SJSA1 (cell line): Measurements from ENCODE around the gene ITFG1. TPM values are rescaled to one million over a fixed set of nuclear protein-coding genes. Genes with fewer than 3 reads are reported as not detected.
"Not testable (repeated sequence)": the region's sequence is repeated elsewhere in the genome, so short reads cannot be mapped to it uniquely, and the experiment has no call there.

Experiments
- DNase-seq, 2 experiments: peaks; one replicate each; pipeline ENCODE4 v3.0.0-alpha.2; 2015 to 2020; ENCODE audit warnings: low spot score in 2 of 2, low read depth in 1 of 2
- H3K27ac ChIP-seq: fragments of 250-450 bp; sonication (Bioruptor Pico); 2 replicates; pipeline ENCODE4 v1.5.1; 2020; ENCODE audit warnings: mild to moderate bottlenecking, moderate library complexity
- H3K27me3 ChIP-seq: fragments of 250-450 bp; sonication (Bioruptor Pico); replicated peaks from 2 replicates; pipeline ENCODE4 v1.5.1; 2020; ENCODE audit warnings: mild to moderate bottlenecking, moderate library complexity
- H3K36me3 ChIP-seq: fragments of 250-450 bp; sonication (Bioruptor Pico); 2 replicates; pipeline ENCODE4 v1.5.1; 2020; ENCODE audit warnings: mild to moderate bottlenecking
- H3K4me1 ChIP-seq: fragments of 250-450 bp; sonication (Bioruptor Pico); replicated peaks from 2 replicates; pipeline ENCODE4 v1.6.1; 2021; ENCODE audit warnings: mild to moderate bottlenecking
- H3K4me3 ChIP-seq: fragments of 250-450 bp; sonication (Bioruptor Pico); 2 replicates; pipeline ENCODE4 v1.5.1; 2020; ENCODE audit warnings: mild to moderate bottlenecking
- H3K9me3 ChIP-seq: fragments of 250-450 bp; sonication (Bioruptor Pico); replicated peaks from 2 replicates; pipeline ENCODE4 v1.5.1; 2020; ENCODE audit warnings: mild to moderate bottlenecking
- total RNA-seq: library from RNA; depleted of rRNA; stranded (reverse); fragments of >200 nt; shearing (Covaris generic); gene quantifications from 2 replicates; pipeline ENCODE4 v1.2.3, GENCODE V29; 2014

ITFG1 gene
- total RNA-seq, 1 experiment from 2014 or later, result 57.5 TPM

DNA sequence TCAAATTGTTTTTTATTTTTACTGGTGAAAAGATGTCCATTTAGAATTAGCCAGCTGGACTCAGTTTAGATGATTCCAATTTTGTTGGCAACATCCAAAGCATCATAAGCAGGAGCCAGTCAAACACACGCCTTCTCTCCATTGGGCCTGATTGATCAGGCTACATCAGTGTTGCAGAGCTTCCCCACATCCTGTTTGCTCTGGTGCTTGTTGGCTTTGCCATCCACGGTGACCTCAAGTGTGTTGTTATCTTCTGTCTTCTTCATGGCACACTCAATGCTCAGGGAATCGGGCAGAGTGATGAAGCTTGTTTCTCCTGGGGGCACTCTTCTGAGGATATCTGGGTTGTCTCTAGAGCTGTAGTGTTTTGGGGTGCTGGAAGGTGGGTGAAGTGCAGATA is 310.8 kb downstream of the ITFG1 start:
- Histone ChIP-seq H3K4me1 (no peaks in the 10 kb centered on the region), H3K27me3 (no peaks in the 10 kb centered on the region), H3K27ac (no peak overlapping the region), H3K9me3 (no peaks in the 10 kb centered on the region), H3K4me3 (no peak overlapping the region), H3K36me3 (peaks cover 4% of the 10 kb centered on the region)
- no peak for DNase-seq

DNA sequence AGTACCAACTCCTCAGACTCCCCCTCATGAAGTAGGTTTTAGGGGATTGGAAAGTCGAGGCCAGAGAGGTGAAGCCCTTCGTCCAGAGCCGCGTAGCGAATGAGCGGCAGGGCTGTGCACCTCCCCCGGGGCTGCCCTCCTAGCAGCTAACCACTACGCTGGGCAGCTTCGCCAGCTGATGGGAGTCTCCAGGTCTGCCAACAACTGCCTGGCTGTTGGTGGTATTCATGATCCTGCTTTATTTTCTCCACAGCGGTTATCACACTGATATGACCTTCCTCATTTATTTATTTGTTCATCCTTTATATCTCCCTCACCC is 316.3 kb downstream of the ITFG1 start:
- no peak overlapping the region for H3K27ac ChIP-seq
- peaks cover 26% of the 10 kb centered on the region for H3K27me3 ChIP-seq
- H3K9me3 ChIP-seq, result 0 out of 2 replicates have a peak, but pooled peaks cover 11% of the 10 kb centered on the region
- peaks cover 28% of the 10 kb centered on the region for H3K4me1 ChIP-seq
- peak overlapping the region; percentile 43 for H3K4me3 ChIP-seq
- no peak for DNase-seq
- H3K36me3 ChIP-seq, result no peaks in the 10 kb centered on the region

DNA sequence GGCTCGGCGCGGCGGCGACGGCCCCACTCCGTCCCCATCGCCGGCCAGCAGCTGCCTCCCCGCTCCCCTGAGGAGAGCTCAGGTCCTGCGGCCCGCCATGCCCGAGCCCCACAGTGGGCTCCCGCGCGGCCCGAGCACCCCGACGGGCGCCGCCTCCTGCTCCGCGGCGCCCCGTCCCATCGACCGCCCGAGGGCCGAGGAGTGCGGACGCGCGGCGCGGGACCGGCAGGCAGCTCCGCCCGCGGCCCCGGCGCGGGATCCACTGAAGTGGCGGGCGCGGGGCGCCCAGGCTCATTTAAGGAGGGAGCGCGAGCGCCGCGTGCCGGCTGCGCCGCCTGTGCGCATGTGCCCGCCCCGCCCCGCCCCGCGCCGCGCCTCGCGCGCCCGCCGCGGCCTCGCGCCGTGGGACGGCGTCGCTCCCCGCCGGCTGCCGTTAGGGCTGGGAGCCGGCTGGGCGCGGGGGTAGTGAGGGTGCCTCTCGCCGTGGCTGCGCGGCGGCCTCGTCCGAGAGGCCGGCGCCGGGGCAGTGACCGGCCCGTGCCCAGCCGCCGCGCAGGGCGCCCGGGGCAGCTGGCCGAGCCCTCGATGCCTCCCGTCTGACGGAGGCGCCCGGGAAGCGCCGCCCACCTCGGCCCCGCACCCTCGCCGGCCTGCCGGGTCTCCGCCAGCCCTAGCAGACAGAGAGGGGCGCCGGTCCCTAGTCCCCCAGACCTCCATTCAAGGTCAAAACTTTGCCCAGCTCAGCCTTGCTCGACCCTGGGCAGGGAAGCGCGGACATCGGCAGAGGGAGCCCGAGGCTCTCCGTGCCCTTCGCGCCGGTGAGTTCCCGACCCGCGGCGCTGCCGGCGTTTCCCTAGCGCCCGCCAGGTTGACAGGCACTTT is 316.9 kb downstream of the ITFG1 start, which contains the start of gene NETO2:
Gene NETO2 (minus strand): TSS at position 269 of the 882 bp plus-strand sequence. CDS start 333 bp downstream, outside the sequence.
- Histone ChIP-seq H3K9me3 (0 out of 2 replicates have a peak, but pooled peaks cover 11% of the 10 kb centered on the region), H3K27ac (no peak within 1 kb of the TSS), H3K4me1 (peaks cover 28% of the 10 kb centered on the region), H3K4me3 (peak within 1 kb of the TSS; percentile 43), H3K36me3 (no peaks in the 10 kb centered on the region), H3K27me3 (peaks cover 26% of the 10 kb centered on the region)
- DNase-seq, result peak; percentile 56 to 57

DNA sequence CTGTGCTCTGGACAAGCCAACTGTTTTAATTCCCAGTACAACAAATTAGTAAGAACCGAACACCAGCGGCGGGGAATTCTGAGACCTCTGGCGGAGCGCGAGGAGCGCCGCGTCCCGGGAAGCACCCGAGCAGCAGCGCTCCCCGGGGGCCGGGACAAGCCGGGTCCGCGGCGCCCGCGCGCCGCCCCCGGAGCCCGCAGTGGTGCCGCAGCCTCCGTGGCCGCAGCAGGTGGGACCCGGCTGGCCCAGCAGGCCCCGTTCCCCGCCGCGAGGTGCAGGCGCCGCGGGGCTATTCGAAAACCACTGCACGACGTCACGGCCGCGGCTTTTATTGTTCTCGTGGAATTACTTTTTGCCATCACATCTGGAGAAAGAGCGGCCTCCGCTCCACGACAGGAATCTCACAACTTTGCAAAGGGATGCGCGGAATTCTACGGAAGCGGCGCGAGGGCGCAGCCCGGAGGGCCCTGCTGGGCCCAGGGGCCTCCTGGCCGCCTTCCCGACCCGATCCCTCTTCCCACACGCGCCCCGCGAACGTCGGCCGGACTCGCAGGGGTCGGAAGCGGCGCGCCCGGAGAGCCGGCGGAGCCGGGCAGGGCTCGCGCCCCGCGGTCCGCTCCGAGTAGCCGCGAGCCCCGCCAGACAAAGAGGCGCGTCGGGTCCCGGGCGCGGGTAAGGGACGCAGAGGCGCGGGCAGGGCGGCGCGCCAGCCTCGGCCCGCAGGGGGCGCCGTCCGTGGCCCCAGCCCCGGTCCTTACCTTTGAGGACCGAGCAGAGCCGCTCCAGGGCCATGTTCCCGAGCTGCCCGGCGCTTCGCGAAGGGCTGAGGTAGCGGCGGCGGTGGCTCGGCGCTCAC is 317.8 kb downstream of the ITFG1 start:
- peak; percentile 51 to 62 for DNase-seq

DNA sequence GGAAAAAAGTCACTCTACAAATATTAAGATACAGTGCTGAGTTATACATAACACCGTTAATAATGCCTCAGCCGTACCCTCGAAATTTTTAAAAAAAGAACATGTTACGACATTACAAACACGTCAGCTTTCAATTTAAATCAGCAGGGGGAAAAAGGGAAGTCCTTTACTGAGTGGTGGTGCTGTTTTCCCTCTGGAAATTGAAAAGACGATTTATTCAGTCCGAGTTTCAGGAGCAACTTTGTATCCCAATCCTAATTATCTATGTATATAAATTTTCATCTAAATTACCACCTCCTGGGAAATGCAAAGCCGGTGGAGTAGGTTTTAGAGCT is 318.4 kb downstream of the ITFG1 start:
- Histone ChIP-seq H3K27ac (no peak overlapping the region), H3K9me3 (0 out of 2 replicates have a peak, but pooled peaks cover 11% of the 10 kb centered on the region)
- DNase-seq, result peak in 1 of 2 experiments; percentile 14

More for the DNA sequence above, 317.8 kb downstream of the ITFG1 start:
- Histone ChIP-seq H3K4me1 (peaks cover 28% of the 10 kb centered on the region), H3K27ac (no peak overlapping the region), H3K9me3 (0 out of 2 replicates have a peak, but pooled peaks cover 11% of the 10 kb centered on the region), H3K27me3 (peaks cover 26% of the 10 kb centered on the region), H3K36me3 (no peaks in the 10 kb centered on the region), H3K4me3 (peak overlapping the region; percentile 43)

DNA sequence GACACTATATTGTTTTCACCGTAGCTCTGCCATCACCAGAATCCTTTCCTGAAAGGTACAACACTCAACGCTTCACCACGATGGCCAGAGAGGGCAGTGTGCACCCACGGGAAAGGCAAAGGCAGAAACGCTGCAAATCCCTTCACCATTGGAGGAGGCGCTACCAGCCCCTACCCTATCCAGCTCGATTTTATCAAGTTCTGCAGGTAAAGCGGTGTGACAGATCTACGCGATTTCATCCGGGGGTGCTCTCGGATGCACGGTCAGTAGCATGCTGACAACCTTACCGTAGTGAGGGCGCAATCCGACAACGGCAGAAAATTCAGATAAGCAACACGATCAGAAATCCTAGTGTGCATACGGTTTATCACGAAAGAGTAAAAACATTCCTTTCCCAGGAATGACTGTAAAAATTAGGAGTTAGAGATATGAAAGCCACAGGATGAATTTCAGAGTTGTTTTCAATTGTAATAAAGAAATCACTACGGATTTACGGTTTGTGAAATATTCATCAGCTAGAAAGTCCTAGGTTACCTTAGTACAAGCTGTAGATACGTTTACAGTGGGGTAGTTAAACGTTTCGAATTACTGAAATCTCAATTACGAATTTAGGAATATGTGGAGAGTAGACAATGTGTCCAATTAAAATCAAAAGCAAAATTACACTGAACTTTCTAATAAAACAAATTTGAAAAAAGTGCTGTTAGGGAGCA is 318.9 kb downstream of the ITFG1 start:
- Histone ChIP-seq H3K4me3 (peak overlapping the region; percentile 9; the same call in 1 of the 2 replicates), H3K36me3 (no peaks in the 10 kb centered on the region), H3K4me1 (peaks cover 28% of the 10 kb centered on the region), H3K27me3 (peaks cover 26% of the 10 kb centered on the region), H3K27ac (no peak overlapping the region), H3K9me3 (0 out of 2 replicates have a peak, but pooled peaks cover 11% of the 10 kb centered on the region)
- peak; percentile 58 to 72 for DNase-seq

More for the DNA sequence above, 318.4 kb downstream of the ITFG1 start:
- no peaks in the 10 kb centered on the region for H3K36me3 ChIP-seq
- peak overlapping the region; percentile 43 for H3K4me3 ChIP-seq
- peaks cover 26% of the 10 kb centered on the region for H3K27me3 ChIP-seq
- peaks cover 28% of the 10 kb centered on the region for H3K4me1 ChIP-seq

DNA sequence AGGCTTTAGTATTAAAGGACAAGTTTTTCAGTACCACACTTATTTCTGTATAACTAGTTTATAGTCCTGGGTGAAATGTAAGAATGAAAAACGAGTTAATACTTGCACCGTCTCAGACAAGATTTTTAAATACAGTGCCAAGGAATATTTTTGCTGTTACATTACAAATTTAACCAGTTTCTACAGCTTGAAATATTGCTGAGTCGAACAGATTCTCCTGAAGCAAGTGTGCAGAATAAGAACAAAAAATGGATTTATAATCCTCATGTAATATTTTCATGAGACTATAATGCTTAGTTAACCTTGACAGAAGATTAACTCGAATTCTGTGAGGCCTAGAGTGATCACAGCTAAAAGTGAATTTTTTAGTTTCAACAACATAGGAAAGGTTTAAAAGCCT is 320.2 kb downstream of the ITFG1 start:
- Histone ChIP-seq H3K4me1 (peaks cover 28% of the 10 kb centered on the region), H3K9me3 (0 out of 2 replicates have a peak, but pooled peaks cover 11% of the 10 kb centered on the region), H3K36me3 (no peaks in the 10 kb centered on the region), H3K27ac (no peak overlapping the region), H3K27me3 (peaks cover 26% of the 10 kb centered on the region), H3K4me3 (no peak overlapping the region)
- no peak for DNase-seq

DNA sequence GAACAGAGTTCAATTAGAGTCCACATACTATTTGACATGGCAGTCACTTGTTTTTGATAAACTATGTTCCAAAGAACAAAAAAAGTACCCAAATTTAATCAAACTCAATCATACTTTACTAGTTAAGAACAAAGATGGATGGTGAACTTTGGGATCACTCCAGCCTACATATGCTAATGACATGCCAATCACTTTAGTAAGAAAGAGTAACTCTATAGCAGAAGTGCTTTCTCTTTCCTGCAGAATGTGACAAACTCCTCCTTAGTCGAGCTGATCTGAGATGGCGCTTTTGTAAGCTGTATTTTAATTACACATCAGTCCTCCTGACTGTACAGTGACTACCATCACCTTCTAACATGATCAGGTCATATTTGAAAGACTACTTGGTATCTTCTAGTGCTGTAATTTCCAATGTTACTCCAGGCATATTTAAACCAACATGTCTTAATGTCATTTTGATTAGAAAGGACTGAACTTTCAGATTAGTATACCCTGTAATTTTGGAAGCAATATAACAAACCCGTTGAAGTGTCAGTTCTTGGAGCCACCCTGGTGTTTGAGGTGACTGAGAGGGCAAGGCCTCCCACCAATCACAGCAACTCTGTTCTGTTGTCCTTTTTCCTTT is 321.2 kb downstream of the ITFG1 start:
- Histone ChIP-seq H3K9me3 (0 out of 2 replicates have a peak, but pooled peaks cover 11% of the 10 kb centered on the region), H3K27ac (no peak overlapping the region), H3K27me3 (peaks cover 23% of the 10 kb centered on the region), H3K4me1 (peaks cover 28% of the 10 kb centered on the region), H3K4me3 (no peak overlapping the region), H3K36me3 (no peaks in the 10 kb centered on the region)
- DNase-seq, result no peak

DNA sequence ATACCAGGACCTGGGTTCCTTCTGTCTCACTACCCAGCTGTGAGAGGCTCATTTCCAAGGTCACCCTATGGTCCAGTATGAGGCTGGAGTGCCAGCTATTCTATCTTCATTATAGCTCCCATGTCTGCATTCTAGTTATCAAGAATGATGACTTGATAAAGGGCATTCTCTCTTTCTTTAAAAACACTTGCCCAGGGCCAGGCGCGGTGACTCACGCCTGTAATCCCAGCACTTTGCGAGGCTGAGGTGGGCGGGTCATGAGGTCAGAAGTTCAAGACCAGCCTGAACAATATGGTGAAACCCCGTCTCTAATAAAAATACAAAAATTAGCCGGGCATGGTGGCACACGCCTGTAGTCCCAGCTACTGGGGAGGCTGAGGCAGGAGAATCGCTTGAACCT is 322.9 kb downstream of the ITFG1 start:
- not testable (repeated sequence) for H3K27ac ChIP-seq, DNase-seq, H3K4me3 ChIP-seq, H3K9me3 ChIP-seq, H3K36me3 ChIP-seq
- Histone ChIP-seq H3K27me3 (peaks cover 14% of the 10 kb centered on the region), H3K4me1 (peaks cover 10% of the 10 kb centered on the region)

DNA sequence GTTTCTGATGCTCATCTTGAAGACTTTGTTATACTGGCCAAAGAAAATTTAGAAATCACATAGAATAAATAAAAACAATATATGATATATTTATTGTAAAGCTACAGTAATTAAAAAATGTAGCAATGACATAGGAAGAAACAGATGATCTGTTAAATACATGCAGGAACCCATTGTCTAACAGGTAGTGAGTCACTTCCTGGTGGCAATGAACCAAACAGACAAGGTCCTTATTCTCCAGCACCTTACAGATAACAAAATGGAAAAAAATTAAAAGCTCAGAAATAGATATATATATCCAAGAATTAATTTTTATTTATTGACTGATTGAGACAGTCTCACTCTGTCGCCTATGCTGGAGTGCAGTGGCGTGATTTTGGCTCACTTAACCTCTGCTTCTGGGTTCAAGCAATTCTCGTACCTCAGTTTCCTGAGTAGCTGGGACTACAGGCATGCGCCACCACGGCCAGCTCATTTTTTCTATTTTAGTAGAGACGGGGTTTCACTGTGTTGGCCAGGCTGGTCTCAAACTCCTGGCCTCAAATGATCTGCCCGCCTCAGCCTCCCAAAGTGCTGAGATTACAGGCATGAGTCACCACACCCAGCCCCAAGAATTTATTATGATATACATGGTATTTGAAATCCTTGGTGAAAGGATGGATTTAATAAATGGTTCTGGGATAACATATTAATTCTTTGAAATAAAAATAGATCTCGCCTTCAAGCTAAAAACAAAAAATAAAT is 324.6 kb downstream of the ITFG1 start:
- H3K4me3 ChIP-seq, result no peak overlapping the region
- H3K27me3 ChIP-seq, result no peaks in the 10 kb centered on the region
- no peaks in the 10 kb centered on the region for H3K4me1 ChIP-seq
- H3K36me3 ChIP-seq, result no peaks in the 10 kb centered on the region
- no peak overlapping the region for H3K27ac ChIP-seq
- no peaks in the 10 kb centered on the region for H3K9me3 ChIP-seq
- no peak for DNase-seq

DNA sequence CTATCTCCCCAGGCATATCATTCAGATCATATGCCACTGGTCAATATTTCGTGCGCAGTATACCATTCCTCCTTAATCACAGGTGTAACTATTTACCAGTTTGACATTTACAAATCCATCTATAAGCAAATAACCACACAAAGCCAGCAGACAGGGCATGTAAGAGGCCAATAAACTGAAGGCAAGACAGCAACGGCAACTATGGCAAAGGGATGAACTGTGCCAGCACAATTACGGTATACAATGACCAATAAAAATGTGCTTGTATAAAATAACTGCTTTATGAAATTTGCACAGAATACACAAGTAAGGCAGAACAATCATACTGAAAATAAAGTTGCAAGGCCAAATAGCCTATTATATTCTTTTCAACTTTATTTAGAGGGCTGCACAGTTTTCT is 326.3 kb downstream of the ITFG1 start:
- Histone ChIP-seq H3K4me1 (no peaks in the 10 kb centered on the region), H3K36me3 (no peaks in the 10 kb centered on the region), H3K9me3 (no peaks in the 10 kb centered on the region), H3K27ac (no peak overlapping the region), H3K4me3 (no peak overlapping the region), H3K27me3 (no peaks in the 10 kb centered on the region)
- no peak for DNase-seq

DNA sequence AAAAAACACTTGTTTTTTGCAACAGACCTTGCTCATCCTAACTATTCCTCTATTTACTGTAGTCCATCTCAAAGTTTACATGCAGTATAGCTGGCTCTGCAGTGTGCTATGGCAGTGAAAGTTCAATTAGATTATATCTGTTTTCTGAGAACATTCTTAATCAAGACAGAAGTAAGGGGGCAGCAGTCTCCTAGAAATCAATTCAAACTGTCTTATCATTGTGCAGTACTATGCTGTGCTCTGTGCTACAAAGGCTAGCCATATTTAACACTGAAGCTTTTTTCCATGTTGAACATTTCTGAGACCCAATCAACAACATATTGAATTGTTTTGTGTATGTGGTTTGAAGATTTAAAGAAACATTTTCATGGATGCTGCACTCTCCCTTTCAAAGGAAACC is 328.6 kb downstream of the ITFG1 start:
- Histone ChIP-seq H3K27me3 (no peaks in the 10 kb centered on the region), H3K27ac (no peak overlapping the region)
- no peak for DNase-seq

More for the DNA sequence above, 328.6 kb downstream of the ITFG1 start:
- Histone ChIP-seq H3K4me3 (no peak overlapping the region), H3K9me3 (no peaks in the 10 kb centered on the region), H3K36me3 (no peaks in the 10 kb centered on the region), H3K4me1 (no peaks in the 10 kb centered on the region)
